Stomach smooth muscle (tissue), 2 donors: ENCODE measurements around the gene TNNT3.

Experiments used
- H3K27ac ChIP-seq: one replicate; pipeline ENCODE4 v1.7.0; 2013; ENCODE audit warnings: mild to moderate bottlenecking, low read length, inconsistent platforms
- H3K27me3 ChIP-seq, 2 donors: one replicate each; pipeline ENCODE4 v1.7.0; 2013; ENCODE audit warnings: low read length in 2 of 2; ENCODE audit not compliant: insufficient read depth in 2 of 2, control insufficient read depth in 1 of 2
- H3K36me3 ChIP-seq, 2 donors: one replicate each; pipeline ENCODE4 v1.7.0; 2013; ENCODE audit warnings: low read length in 2 of 2; ENCODE audit not compliant: control insufficient read depth in 2 of 2, insufficient read depth in 2 of 2
- H3K4me1 ChIP-seq: one replicate; pipeline ENCODE4 v1.7.0; 2013; ENCODE audit warnings: low read length; ENCODE audit not compliant: control insufficient read depth, insufficient read depth
- H3K4me3 ChIP-seq, 2 donors: one replicate each; pipeline ENCODE4 v1.7.0; 2013; ENCODE audit warnings: low read length in 2 of 2
- H3K9ac ChIP-seq, 2 donors: one replicate each; pipeline ENCODE4 v1.7.0; 2013; ENCODE audit warnings: low read length in 2 of 2, mild to moderate bottlenecking in 1 of 2
- H3K9me3 ChIP-seq, 2 donors: one replicate each; pipeline ENCODE4 v1.7.0; 2013; ENCODE audit warnings: low read length in 2 of 2; ENCODE audit not compliant: control insufficient read depth in 2 of 2
- donor health status: healthy.
- donor health status: Pancreatic carcinoma.

TNNT3 gene

DNA sequence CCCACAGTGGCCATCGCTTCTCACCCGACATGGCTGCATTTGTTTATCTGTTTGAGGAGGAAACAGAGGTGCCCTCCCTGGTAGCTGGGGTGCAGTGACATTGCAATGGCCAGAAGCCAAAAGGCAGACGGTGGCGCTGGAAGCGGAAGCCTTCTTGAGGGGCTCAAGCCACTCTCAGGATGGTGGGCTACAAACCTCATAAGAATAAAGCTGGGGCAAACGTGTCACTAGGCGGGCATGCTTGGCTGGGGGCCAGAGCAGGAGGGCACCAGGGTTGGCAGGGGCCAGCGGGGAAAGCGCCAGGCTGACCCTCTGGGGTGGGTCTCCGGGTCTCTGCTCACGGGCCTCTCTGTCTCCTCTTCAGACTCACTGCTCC, 12.6 kb downstream of the TNNT3 start:
- Histone ChIP-seq H3K4me3 (no peak overlapping the region), H3K9ac (no peak overlapping the region), H3K36me3 (no peaks in the 10 kb centered on the region), H3K9me3 (no peaks in the 10 kb centered on the region), H3K27me3 (peaks cover 0 to 2% of the 10 kb centered on the region in 2 donors), H3K27ac (no peak overlapping the region), H3K4me1 (peaks cover 6% of the 10 kb centered on the region)

DNA sequence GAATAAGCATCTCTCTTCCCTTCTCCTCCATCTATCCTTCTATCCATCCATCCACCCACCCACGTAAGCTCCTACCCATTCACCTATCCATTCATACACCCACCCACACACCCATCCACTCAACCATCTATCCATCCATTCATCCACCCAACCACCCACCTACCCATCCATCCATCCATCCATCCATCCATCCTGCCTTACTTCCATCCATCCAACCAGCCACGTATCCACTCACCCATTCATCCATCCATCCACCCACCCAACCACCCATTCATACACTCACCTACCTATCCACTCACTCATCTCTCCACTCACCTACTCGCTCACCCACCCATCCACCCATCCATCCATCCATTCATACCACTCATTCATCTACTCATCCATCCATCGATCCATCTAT, 13.2 kb downstream of the TNNT3 start:
- H3K4me1 ChIP-seq = peaks cover 3% of the 10 kb centered on the region
- no peaks in the 10 kb centered on the region for H3K36me3 ChIP-seq
- H3K27me3 ChIP-seq = peaks cover 1 to 2% of the 10 kb centered on the region in 2 donors
- no peak overlapping the region for H3K27ac ChIP-seq
- H3K4me3 ChIP-seq = no peak overlapping the region
- H3K9ac ChIP-seq = no peak overlapping the region
- no peaks in the 10 kb centered on the region for H3K9me3 ChIP-seq

DNA sequence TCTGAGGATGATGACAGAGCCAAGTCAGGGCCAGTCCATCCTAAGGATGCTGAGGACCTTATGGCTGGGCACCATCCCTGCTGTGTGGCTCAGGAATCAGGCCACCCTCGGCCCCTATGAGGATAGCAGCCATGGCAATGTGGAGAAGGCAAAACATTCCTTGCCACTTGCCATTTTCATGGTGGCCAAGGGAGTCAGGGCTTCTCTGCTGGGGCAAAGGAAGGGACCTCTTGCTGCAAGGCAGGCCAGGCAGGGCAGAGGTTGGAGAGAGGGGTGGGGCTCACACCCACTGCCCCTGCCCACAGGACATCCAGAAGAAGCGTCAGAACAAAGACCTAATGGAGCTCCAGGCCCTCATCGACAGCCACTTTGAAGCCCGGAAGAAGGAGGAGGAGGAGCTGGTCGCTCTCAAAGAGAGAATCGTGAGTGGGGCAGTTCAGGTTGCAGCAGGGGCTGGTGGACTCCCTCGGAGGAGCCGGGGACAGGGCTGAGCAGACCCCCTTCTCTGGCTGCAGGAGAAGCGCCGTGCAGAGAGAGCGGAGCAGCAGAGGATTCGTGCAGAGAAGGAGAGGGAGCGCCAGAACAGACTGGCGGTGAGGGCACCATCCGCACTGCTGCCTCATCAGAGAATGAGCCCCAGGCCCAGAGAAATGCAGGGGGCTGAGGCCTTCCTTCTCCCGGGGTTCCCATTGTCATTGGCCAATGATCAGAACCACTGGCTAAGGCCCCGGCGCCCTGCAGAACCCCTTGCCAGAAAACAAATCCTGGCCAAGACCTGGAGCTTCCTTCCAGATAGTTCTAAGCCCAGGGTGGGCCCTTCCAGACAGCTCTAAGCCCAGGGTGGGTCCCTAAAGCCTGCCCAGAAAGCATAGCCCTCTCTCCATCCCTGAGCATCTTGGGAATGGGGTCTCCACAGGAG, 14.2 kb downstream of the TNNT3 start:
- Histone ChIP-seq H3K4me1 (no peaks in the 10 kb centered on the region), H3K4me3 (no peak overlapping the region), H3K9me3 (no peaks in the 10 kb centered on the region), H3K9ac (no peak overlapping the region), H3K27me3 (peaks cover 2 to 6% of the 10 kb centered on the region in 2 donors), H3K27ac (no peak overlapping the region), H3K36me3 (no peaks in the 10 kb centered on the region)

DNA sequence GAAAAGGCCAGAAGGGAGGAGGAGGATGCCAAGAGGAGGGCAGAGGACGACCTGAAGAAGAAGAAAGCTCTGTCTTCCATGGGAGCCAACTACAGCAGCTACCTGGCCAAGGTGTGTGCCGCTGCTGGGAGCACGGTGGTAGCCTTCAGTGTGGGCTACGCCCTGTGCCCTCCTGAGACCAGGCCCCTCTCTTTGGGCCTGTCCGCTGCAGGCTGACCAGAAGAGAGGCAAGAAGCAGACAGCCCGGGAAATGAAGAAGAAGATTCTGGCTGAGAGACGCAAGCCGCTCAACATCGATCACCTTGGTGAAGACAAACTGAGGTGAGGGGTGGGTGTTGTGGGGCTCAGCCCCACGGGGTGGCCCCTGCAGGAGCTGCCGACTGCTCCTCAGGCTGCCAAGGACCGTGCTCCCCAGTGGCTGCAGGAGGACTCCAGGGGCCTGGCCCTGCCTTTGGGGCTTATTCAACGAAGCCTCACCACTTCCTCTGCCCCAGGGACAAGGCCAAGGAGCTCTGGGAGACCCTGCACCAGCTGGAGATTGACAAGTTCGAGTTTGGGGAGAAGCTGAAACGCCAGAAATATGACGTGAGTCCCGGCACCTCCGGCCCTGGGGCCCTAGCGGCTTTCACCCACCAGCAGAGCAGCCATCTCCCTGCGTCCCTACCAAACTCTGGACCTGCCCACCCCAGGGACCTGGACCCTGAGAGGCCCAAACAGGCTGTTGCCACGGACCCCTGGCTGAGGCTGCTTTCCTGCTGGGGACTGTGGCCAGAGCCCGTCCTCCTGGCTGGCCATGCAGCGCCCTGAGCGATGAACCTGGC, 15.0 kb downstream of the TNNT3 start:
- no peak overlapping the region for H3K27ac ChIP-seq
- no peaks in the 10 kb centered on the region for H3K9me3 ChIP-seq
- H3K27me3 ChIP-seq = peaks cover 2 to 9% of the 10 kb centered on the region in 2 donors
- H3K4me3 ChIP-seq = no peak overlapping the region
- H3K9ac ChIP-seq = no peak overlapping the region
- H3K4me1 ChIP-seq = peaks cover 4% of the 10 kb centered on the region
- H3K36me3 ChIP-seq = no peaks in the 10 kb centered on the region

DNA sequence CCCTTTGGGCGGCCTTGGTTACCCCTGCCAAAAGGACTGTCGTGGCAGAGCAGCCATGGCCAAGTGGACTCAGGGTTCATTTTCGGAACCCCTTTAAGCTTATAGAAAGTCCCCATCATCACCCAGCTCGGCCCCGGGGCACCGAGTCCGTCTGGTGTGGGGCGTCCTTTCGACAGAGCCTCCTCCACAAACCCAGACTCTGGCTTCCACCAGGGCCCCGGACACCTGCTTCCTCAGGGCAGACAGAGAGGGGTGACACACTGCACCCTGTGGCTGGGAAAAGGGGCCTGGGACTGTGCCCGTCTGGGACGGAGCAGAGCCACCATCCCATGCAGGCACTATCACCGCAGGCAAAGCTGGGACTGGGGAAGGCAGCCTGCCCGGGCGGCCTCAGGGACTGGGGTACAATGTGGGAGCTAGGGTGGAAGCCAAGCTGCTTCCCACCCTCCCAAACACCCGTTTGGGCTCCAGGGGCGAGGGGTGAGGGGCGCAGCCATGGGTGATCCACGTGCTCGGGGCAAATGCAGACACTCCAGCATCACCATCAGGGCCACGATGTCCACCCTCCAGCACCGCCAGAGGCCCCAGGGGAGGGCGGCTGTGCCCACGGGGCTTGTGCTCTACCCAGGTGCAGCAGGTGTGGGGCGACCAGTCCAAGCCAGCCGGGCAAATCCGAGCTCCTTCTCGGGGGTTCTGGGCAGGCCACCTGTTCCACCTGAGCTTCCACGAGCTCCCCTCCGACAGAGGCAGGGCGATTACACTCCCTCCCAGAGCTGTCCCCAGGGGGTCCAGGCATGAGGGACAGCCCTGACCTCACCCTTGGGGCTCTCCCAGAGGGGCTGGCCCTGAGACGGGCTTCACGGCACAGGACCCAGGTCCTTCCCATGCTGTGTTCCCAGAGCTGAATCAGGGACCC, 15.9 kb downstream of the TNNT3 start:
- Histone ChIP-seq H3K4me3 (no peak overlapping the region), H3K4me1 (peaks cover 4% of the 10 kb centered on the region)

DNA sequence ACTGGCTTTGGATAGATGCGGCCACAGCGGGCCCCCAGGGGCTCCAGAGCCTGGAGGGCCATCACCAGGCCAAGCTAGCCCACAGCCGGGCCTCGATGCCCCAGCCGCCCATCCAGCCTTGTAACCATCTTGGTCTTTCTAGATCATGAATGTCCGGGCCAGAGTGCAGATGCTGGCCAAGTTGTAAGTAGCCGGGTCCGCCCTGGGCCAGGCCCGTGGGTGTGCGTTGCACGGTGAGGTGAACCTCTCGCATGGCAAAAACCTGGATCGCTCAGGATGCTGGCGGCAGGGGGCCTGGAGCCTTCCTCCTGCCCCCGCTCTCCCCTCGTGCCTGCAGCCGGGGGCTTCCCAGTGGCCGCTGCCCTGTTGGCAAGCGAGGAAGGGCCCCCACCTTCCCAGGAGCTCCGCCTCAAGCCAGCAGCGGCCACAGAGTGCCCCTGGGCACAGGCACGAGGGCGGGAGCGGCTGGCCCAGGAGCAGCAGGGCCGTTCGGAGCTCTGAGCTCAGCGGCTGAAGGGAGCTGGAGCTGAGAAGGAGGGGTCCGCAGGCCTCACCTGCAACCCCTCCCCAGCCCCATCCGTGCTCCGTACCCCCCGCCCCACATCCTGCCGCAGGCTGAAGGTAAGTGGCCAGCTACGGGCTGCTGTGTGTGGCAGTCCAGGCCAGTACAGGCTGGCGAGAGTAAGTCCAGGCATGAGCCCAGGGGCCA, 16.7 kb downstream of the TNNT3 start:
- no peak overlapping the region for H3K27ac ChIP-seq
- H3K9ac ChIP-seq = no peak overlapping the region
- no peaks in the 10 kb centered on the region for H3K36me3 ChIP-seq
- no peak overlapping the region for H3K4me3 ChIP-seq
- no peaks in the 10 kb centered on the region for H3K9me3 ChIP-seq
- H3K27me3 ChIP-seq = peaks cover 2 to 9% of the 10 kb centered on the region in 2 donors
- H3K4me1 ChIP-seq = peaks cover 4% of the 10 kb centered on the region

More for the DNA sequence above, 15.9 kb downstream of the TNNT3 start:
- Histone ChIP-seq H3K9ac (no peak overlapping the region), H3K27ac (no peak overlapping the region), H3K36me3 (no peaks in the 10 kb centered on the region), H3K9me3 (no peaks in the 10 kb centered on the region), H3K27me3 (peaks cover 2 to 9% of the 10 kb centered on the region in 2 donors)

DNA sequence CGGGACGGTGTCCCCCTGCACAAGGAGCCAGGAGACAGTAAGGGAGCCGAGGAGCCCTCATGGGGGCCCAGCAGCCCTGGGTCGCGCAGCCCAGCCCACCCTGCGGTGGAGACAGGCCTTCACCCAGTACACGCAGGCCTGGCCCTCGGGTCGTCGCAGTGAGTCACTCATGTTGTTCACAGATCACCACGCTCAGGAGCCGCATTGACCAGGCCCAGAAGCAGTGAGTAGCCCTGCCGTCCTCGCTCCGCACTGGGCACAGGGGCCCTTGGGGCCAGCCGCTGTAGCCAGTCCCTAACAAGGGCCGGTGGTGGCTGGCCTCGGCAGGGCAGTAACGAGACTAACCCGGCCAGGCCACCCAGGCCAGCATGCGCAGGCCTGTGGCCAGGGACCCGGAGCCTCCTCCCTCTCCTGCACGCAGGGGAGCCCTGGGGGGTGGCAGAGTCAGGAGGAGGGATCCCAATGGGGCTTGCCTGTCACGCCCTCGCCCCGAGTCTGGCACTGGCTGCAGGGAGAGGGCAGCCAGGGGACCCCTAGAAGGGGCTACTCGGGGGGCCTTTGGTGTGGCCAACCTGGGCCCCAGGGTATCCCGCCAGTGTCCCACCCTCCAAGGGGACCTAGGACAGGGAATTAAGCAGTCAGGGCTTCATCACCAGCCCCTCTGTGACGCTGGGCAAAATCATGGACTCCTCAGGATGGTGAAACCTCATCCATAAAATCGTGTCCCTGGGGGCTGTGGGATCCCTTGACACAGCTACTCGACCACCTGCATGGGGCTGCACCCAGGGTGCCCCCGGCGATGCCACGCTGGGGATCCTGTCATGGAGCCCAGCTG, 17.5 kb downstream of the TNNT3 start:
- Histone ChIP-seq H3K4me3 (no peak overlapping the region), H3K36me3 (no peaks in the 10 kb centered on the region), H3K27me3 (peaks cover 2 to 9% of the 10 kb centered on the region in 2 donors), H3K4me1 (peaks cover 4% of the 10 kb centered on the region), H3K9ac (no peak overlapping the region), H3K9me3 (no peaks in the 10 kb centered on the region), H3K27ac (no peak overlapping the region)

DNA sequence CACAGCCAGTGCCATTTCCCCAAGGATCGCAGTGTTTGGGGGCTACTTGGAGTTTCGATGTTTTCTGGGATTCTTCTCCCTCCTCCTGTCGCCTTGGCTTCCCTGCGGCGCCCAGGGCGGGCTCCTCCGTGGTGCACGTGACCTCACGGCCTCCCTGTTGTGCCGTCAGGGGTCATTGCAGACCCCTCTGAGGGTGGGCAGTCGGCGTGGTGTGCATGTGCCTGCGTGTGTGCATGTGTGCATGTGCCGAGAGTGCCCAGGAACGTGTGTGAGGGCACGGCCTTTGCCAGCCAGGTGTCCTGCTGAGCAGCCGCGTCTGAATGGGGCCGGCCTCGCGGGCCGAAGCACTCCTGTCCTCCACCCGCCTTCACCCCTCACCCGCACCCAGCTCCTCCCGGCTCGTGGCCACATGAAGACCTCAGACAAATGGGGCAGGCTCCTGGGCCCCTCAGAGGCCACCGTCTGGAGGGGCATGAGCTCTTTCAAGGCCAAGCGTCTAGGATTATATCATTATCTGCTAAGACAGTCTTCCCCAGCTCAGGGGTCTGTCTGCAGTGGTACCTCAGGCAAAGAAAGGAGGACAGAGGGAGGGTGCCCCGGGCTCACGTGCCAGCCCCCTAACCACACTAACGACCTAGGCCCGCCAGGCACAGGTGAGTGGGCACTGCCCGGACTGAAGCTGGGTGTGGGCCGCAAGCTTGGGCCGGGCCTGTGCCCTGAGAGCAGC, 18.3 kb downstream of the TNNT3 start:
- Histone ChIP-seq H3K9ac (no peak overlapping the region), H3K36me3 (no peaks in the 10 kb centered on the region), H3K9me3 (no peaks in the 10 kb centered on the region), H3K4me3 (no peak overlapping the region), H3K4me1 (peaks cover 4% of the 10 kb centered on the region), H3K27me3 (peaks cover under 1 to 9% of the 10 kb centered on the region in 2 donors), H3K27ac (no peak overlapping the region)
